Vagina (tissue), 2 donors: ENCODE results near the gene DIP2A. TPM values are rescaled to one million over a fixed set of nuclear protein-coding genes. Genes with fewer than 3 reads are reported as not detected.

ENCODE experiments used
- DNase-seq, 2 donors: peaks; one replicate each; pipeline ENCODE4 v3.0.0-alpha.2; 2017; ENCODE audit errors: extremely low spot score in 2 of 2
- H3K27ac ChIP-seq: fragments of 200-600 bp; sonication (generic); one replicate; pipeline ENCODE4 v1.5.1; 2019
- H3K27me3 ChIP-seq: fragments of 200-600 bp; sonication (generic); one replicate; pipeline ENCODE4 v1.5.1; 2019
- H3K36me3 ChIP-seq, 2 donors: fragments of 200-600 bp; sonication (generic); one replicate each; pipeline ENCODE4 v1.5.1; 2017 to 2019
- H3K4me1 ChIP-seq: fragments of 200-600 bp; sonication (generic); one replicate; pipeline ENCODE4 v1.5.1; 2019
- H3K4me3 ChIP-seq, 2 donors: fragments of 200-600 bp; sonication (generic); 1 replicate in 1 of 2; 2 replicates in 1 of 2; pipeline ENCODE4 v1.5.1; 2016 to 2019
- H3K9me3 ChIP-seq: fragments of 200-600 bp; sonication (generic); one replicate; pipeline ENCODE4 v1.5.1; 2019
- CTCF ChIP-seq, 3 experiments: fragments of 450-650 bp in 2 of 3; fragments of 200-600 bp in 1 of 3; sonication (generic) in 1 of 3; IDR thresholded peaks; one replicate each; pipeline ENCODE4 v1.5.1; 2017 to 2019; ENCODE audit warnings: antibody characterized with exemption in 3 of 3, mild to moderate bottlenecking in 2 of 3, moderate library complexity in 2 of 3
- POLR2A ChIP-seq, 2 donors: fragments of 450-650 bp; IDR thresholded peaks; one replicate each; pipeline ENCODE4 v1.6.1; 2017; ENCODE audit warnings: antibody characterized with exemption in 2 of 2, mild to moderate bottlenecking in 2 of 2, moderate library complexity in 2 of 2
- POLR2AphosphoS5 ChIP-seq, 2 donors: sonication (generic); formaldehyde crosslinking; IDR thresholded peaks; one replicate each; pipeline ENCODE4 v1.9.0; 2017; ENCODE audit warnings: antibody characterized with exemption in 2 of 2, mild to moderate bottlenecking in 2 of 2, low read depth in 1 of 2; ENCODE audit not compliant: insufficient read depth in 1 of 2
- intact Hi-C: fragments of 100-400 bp; cut with DNase I; formaldehyde crosslinking; loops from one replicate; pipeline ENCODE4 v1.15.1; 2023
- total RNA-seq: library from RNA; depleted of rRNA; stranded (reverse); fragments of >200 nt; gene quantifications from one replicate; pipeline ENCODE4 v1.2.3, GENCODE V29; 2016

The DIP2A gene
- total RNA-seq, 1 donor from 2014 or later = 46.2 TPM

GRCh38 chr21:46418265-46418946 lies 40.3 kb upstream of the DIP2A start:
- DNase-seq = no peak
- Histone ChIP-seq H3K36me3 (peaks cover 0 to 44% of the 10 kb centered on the region in 2 donors), H3K27ac (no peak overlapping the region), H3K4me1 (no peaks in the 10 kb centered on the region), H3K9me3 (no peaks in the 10 kb centered on the region), H3K4me3 (no peak overlapping the region), H3K27me3 (no peaks in the 10 kb centered on the region)
- intact Hi-C loops = no loop called here
- no peak for TF ChIP-seq POLR2A (IDR thresholded peaks at IDR 0.05)
- TF ChIP-seq POLR2AphosphoS5 (IDR thresholded peaks at IDR 0.05; ENCODE audit: insufficient read depth in 1 of 2, low read depth in 1 of 2) = no peak
- TF ChIP-seq CTCF (IDR thresholded peaks at IDR 0.05) = no peak

GRCh38 chr21:46420241-46421190 lies 38.2 kb upstream of the DIP2A start:
- Histone ChIP-seq H3K27ac (no peak overlapping the region), H3K27me3 (no peaks in the 10 kb centered on the region), H3K4me1 (no peaks in the 10 kb centered on the region), H3K36me3 (peaks cover 0 to 49% of the 10 kb centered on the region in 2 donors), H3K9me3 (no peaks in the 10 kb centered on the region), H3K4me3 (no peak overlapping the region)
- no peak for DNase-seq
- intact Hi-C loops = no loop called here
- TF ChIP-seq POLR2AphosphoS5 (IDR thresholded peaks at IDR 0.05; ENCODE audit: insufficient read depth in 1 of 2, low read depth in 1 of 2) (no peak), POLR2A (IDR thresholded peaks at IDR 0.05) (no peak), CTCF (IDR thresholded peaks at IDR 0.05) (no peak)

GRCh38 chr21:46421191-46421750 lies 37.4 kb upstream of the DIP2A start:
- Histone ChIP-seq H3K4me1 (no peaks in the 10 kb centered on the region), H3K27ac (no peak overlapping the region), H3K36me3 (peaks cover 0 to 51% of the 10 kb centered on the region in 2 donors), H3K4me3 (no peak overlapping the region), H3K27me3 (no peaks in the 10 kb centered on the region), H3K9me3 (no peaks in the 10 kb centered on the region)
- no peak for TF ChIP-seq POLR2AphosphoS5 (IDR thresholded peaks at IDR 0.05; ENCODE audit: insufficient read depth in 1 of 2, low read depth in 1 of 2)
- TF ChIP-seq POLR2A (IDR thresholded peaks at IDR 0.05) = no peak
- TF ChIP-seq CTCF (IDR thresholded peaks at IDR 0.05) = no peak
- intact Hi-C loops = no loop called here
- DNase-seq = no peak

- peaks cover 0 to 45% of the 10 kb centered on the region in 2 donors for H3K36me3 ChIP-seq
- DNase-seq = no peak
- no peak overlapping the region for H3K4me3 ChIP-seq
- H3K27me3 ChIP-seq = no peaks in the 10 kb centered on the region
- intact Hi-C loops = no loop called here
- no peak overlapping the region for H3K27ac ChIP-seq
- H3K9me3 ChIP-seq = no peaks in the 10 kb centered on the region
- TF ChIP-seq POLR2A (IDR thresholded peaks at IDR 0.05) (no peak), POLR2AphosphoS5 (IDR thresholded peaks at IDR 0.05; ENCODE audit: insufficient read depth in 1 of 2, low read depth in 1 of 2) (no peak), CTCF (IDR thresholded peaks at IDR 0.05) (no peak)
- H3K4me1 ChIP-seq = no peaks in the 10 kb centered on the region
Measured at GRCh38 chr21:46421756-46422555, 36.7 kb upstream of the DIP2A start.
